ENCODE measurements around the gene LRG1. TPM values are rescaled to one million over a fixed set of nuclear protein-coding genes. Genes with fewer than 3 reads are reported as not detected.

Gene LRG1
- total RNA-seq, 1 experiment from 2014 or later: 0.51 TPM

DNA sequence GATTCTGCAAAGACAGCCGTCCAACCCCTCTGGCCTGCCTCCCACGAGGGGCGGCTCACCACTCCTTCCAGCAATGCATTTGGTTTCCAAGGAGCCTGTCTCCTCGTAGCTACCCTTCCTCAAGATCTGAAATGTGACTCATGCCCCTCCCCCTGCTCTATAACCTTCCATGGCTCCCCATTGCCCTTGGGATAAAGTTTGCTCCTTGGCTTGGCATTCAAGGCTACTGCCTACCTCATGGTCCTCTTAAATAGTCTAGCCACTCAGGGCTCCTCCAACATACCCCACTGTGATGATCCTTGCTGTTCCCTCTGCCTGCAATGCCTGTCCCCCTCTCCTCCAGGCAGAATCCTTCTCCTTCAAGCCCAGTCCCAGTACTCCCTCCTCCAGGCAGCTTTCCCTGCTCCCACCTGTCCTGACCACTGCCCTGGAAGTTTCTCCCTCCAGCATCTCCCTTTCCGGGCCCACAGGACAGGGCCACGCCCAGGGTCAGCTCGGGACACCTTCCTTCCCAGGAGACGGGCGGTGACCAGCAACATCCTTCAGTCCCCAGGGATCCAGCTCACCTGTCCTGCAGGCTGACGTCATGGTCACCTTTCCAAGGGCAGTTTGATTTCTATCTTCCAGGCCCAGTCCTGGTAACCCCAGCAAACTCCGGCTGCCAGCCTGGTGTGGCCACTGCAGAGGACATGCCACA lies 38.9 kb upstream of the LRG1 start:
- POLR2A ChIA-PET (ENCODE audit: unreplicated experiment): no interaction called here
- no peaks in the 10 kb centered on the region for H4K20me1 ChIP-seq (ENCODE audit: low read length)
- no peaks in the 10 kb centered on the region for H3F3A ChIP-seq (ENCODE audit: low read length, unreplicated experiment)
- intact Hi-C loops (cut with micrococcal nuclease): loop anchor here (5.0 kb wide), 1 partner anchor 54 kb away; no protein-coding TSS in a partner anchor
- no TSS peak for BruUV-seq (replicated peaks)
- H3K9me3 ChIP-seq (ENCODE audit: low read length): no peaks in the 10 kb centered on the region
- no peaks in the 10 kb centered on the region for H3K9me2 ChIP-seq (replicated peaks; ENCODE audit: low read length)
- H3K27ac ChIP-seq (ENCODE audit: low read length): no peak overlapping the region
- CTCF ChIA-PET: interaction anchor here (0.7 kb wide), 1 partner anchor 11 kb away, joined by 4 read pairs; no protein-coding TSS in a partner anchor
- no peak overlapping the region for H3K4me3 ChIP-seq (ENCODE audit: low read length)
- H2AFZ ChIP-seq (ENCODE audit: low read length): no peak overlapping the region
- peaks cover 7% of the 10 kb centered on the region; the same call in 1 of the 2 replicates for H3K27me3 ChIP-seq (ENCODE audit: low read length)
- no peaks in the 10 kb centered on the region for H3K36me3 ChIP-seq (ENCODE audit: low read depth, low read length)
- no peak for DNase-seq
- H3K4me2 ChIP-seq (ENCODE audit: low read length): no peak overlapping the region
- TF ChIP-seq EZH2 (IDR thresholded peaks at IDR 0.05; ENCODE audit: low read length, unreplicated experiment) (no peak), EZH2phosphoT487 (IDR thresholded peaks at IDR 0.05; ENCODE audit: borderline replicate concordance, low read length) (no peak)
- TF ChIP-seq, protein P1, sequence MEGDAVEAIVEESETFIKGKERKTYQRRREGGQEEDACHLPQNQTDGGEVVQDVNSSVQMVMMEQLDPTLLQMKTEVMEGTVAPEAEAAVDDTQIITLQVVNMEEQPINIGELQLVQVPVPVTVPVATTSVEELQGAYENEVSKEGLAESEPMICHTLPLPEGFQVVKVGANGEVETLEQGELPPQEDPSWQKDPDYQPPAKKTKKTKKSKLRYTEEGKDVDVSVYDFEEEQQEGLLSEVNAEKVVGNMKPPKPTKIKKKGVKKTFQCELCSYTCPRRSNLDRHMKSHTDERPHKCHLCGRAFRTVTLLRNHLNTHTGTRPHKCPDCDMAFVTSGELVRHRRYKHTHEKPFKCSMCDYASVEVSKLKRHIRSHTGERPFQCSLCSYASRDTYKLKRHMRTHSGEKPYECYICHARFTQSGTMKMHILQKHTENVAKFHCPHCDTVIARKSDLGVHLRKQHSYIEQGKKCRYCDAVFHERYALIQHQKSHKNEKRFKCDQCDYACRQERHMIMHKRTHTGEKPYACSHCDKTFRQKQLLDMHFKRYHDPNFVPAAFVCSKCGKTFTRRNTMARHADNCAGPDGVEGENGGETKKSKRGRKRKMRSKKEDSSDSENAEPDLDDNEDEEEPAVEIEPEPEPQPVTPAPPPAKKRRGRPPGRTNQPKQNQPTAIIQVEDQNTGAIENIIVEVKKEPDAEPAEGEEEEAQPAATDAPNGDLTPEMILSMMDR (conservative IDR thresholded peaks at IDR 0.05; ENCODE audit: low read depth, low read length): no peak
- ATAC-seq: no peak
- no peak overlapping the region for H3K9ac ChIP-seq (ENCODE audit: low read length)
- H3K79me2 ChIP-seq (ENCODE audit: low read length): no peaks in the 10 kb centered on the region
- peaks cover 20% of the 10 kb centered on the region for H3K4me1 ChIP-seq (ENCODE audit: insufficient read depth, low read length)

DNA sequence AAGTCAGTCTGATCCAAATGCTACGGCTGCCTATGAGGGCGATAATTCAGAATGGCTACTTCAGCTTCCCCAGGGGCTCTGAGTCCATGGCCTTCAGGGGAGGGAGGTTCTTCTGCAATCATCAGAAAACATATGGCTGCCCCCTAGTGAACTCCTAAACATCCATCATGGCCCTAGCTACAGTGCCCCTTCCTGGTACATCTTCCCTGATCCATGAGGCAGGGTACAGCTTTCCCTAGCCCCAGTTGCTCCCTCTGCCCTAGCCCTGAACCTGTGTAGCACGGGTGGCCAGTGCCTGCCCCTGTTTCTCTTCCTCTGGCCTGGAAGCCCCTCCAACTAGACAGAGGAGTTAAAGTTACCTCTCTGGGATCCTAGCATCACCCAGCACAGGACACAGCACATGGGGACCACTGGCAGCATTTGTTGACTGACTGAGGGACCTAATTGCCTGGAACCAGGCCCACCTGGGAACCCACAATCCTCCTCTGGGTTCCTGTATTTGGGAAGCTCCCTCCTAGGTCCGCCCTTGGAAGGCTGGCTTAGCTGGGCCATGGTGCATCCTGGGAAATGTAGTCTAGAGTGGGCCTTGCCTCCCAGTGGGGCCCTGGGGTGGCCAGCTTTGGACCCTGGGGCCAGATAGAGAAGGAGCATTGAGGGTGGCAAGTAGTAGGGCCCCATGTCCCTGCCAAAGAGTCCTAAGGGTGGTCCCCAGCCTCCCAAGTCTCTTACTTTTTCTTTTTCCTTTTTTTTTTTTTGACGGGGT lies 37.4 kb upstream of the LRG1 start:
- ChIA-PET POLR2A (ENCODE audit: unreplicated experiment) (no interaction called here), CTCF (interaction anchor here (1.6 kb wide), 2 partner anchors 56 to 59 kb away, joined by 4 to 6 read pairs; no protein-coding TSS in a partner anchor)
- Histone ChIP-seq H3K9me2 (replicated peaks; ENCODE audit: low read length) (no peaks in the 10 kb centered on the region), H3K4me1 (ENCODE audit: insufficient read depth, low read length) (peaks cover 15% of the 10 kb centered on the region), H3K27me3 (ENCODE audit: low read length) (peaks cover 7% of the 10 kb centered on the region; the same call in 1 of the 2 replicates), H3K4me3 (ENCODE audit: low read length) (no peak overlapping the region), H2AFZ (ENCODE audit: low read length) (no peak overlapping the region), H3F3A (ENCODE audit: low read length, unreplicated experiment) (no peaks in the 10 kb centered on the region), H3K36me3 (ENCODE audit: low read depth, low read length) (no peaks in the 10 kb centered on the region), H3K79me2 (ENCODE audit: low read length) (no peaks in the 10 kb centered on the region), H4K20me1 (ENCODE audit: low read length) (no peaks in the 10 kb centered on the region), H3K27ac (ENCODE audit: low read length) (no peak overlapping the region), H3K9me3 (ENCODE audit: low read length) (no peaks in the 10 kb centered on the region), H3K4me2 (ENCODE audit: low read length) (no peak overlapping the region), H3K9ac (ENCODE audit: low read length) (no peak overlapping the region)
- DNase-seq (peak; percentile 47), ATAC-seq (no peak)
- BruUV-seq (replicated peaks): no TSS peak
- intact Hi-C loops (cut with micrococcal nuclease): loop anchor here (5.0 kb wide), 1 partner anchor 55 kb away; no protein-coding TSS in a partner anchor
- TF ChIP-seq EZH2 (IDR thresholded peaks at IDR 0.05; ENCODE audit: low read length, unreplicated experiment) (no peak), EZH2phosphoT487 (IDR thresholded peaks at IDR 0.05; ENCODE audit: borderline replicate concordance, low read length) (no peak)
- TF ChIP-seq, protein P1 (conservative IDR thresholded peaks at IDR 0.05; ENCODE audit: low read depth, low read length): no peak
